IMR-90 (cell line): Measurements from ENCODE around the gene ARHGEF18. TPM values are rescaled to one million over a fixed set of nuclear protein-coding genes. Genes with fewer than 3 reads are reported as not detected.

Source experiments
- ATAC-seq: fragments of 200-7000 bp; cut with Tn5 transposase; 2 replicates; pipeline ENCODE4 v1.9.1; 2020; ENCODE audit warnings: low read depth, mild to moderate bottlenecking, moderate library complexity
- BruUV-seq: library from RNA; stranded (reverse); fragments of 400-500 nt; replicated peaks from 2 replicates; lab custom pipeline; 2021; lab: Mats Ljungman, UMichigan
- CTCF ChIA-PET: fragments of 300-600 bp; formaldehyde crosslinking; extraction: SDS; loops from one replicate; lab custom pipeline; 2021; ENCODE audit warnings: antibody characterized with exemption; lab: Yijun Ruan, JAX
- POLR2A ChIA-PET: fragments of 300-600 bp; sonication (Branson Sonifier 250); formaldehyde crosslinking; loops from one replicate; lab custom pipeline; 2022; ENCODE audit warnings: antibody characterized with exemption; ENCODE audit not compliant: unreplicated experiment; lab: Charles Lee
- DNase-seq: peaks from one replicate; pipeline ENCODE4 v3.0.0; 2013
- H2AFZ ChIP-seq: replicated peaks from 2 replicates; pipeline ENCODE3; 2013; ENCODE audit warnings: low read length, mild to moderate bottlenecking; ENCODE audit not compliant: poor library complexity
- H2AK5ac ChIP-seq: 2 replicates; pipeline ENCODE4 v1.6.1; 2013; ENCODE audit warnings: low read depth, low read length, inconsistent platforms
- H2AK9ac ChIP-seq: replicated peaks from 2 replicates; pipeline ENCODE3; 2013; ENCODE audit warnings: mild to moderate bottlenecking, low read depth, low read length, moderate library complexity; ENCODE audit not compliant: poor library complexity
- H2BK120ac ChIP-seq: 2 replicates; pipeline ENCODE4 v1.6.1; 2013; ENCODE audit warnings: low read depth, low read length, inconsistent platforms
- H2BK15ac ChIP-seq: 3 replicates; pipeline ENCODE4 v1.6.1; 2013; ENCODE audit warnings: low read depth, low read length, inconsistent platforms
- H2BK20ac ChIP-seq: 2 replicates; pipeline ENCODE4 v1.6.1; 2013; ENCODE audit warnings: low read depth, mild to moderate bottlenecking, inconsistent platforms, low read length, moderate library complexity
- H2BK5ac ChIP-seq: 2 replicates; pipeline ENCODE4 v1.6.1; 2013; ENCODE audit warnings: mild to moderate bottlenecking, low read depth, low read length, inconsistent platforms; ENCODE audit not compliant: poor library complexity, severe bottlenecking
- H3K14ac ChIP-seq: replicated peaks from 2 replicates; pipeline ENCODE4 v1.6.1; 2013; ENCODE audit warnings: low read depth, low read length, inconsistent platforms
- H3K18ac ChIP-seq: 2 replicates; pipeline ENCODE4 v1.6.1; 2013; ENCODE audit warnings: low read depth, low read length, control low read depth
- H3K23ac ChIP-seq: 2 replicates; pipeline ENCODE4 v1.6.1; 2013; ENCODE audit warnings: low read depth, low read length, inconsistent platforms
- H3K27ac ChIP-seq: 2 replicates; pipeline ENCODE4 v1.5.1; 2013; ENCODE audit warnings: mild to moderate bottlenecking, control low read depth, low read length; ENCODE audit not compliant: insufficient read depth
- H3K27me3 ChIP-seq: 2 replicates; pipeline ENCODE4 v1.6.1; 2013; ENCODE audit warnings: low read length; ENCODE audit not compliant: control insufficient read depth, insufficient read depth
- H3K36me3 ChIP-seq: 2 replicates; pipeline ENCODE4 v1.6.1; 2013; ENCODE audit warnings: low read length, mixed read lengths; ENCODE audit not compliant: control insufficient read depth, insufficient read depth
- H3K4ac ChIP-seq: 2 replicates; pipeline ENCODE4 v1.6.1; 2013; ENCODE audit warnings: low read depth, low read length, inconsistent platforms
- H3K4me1 ChIP-seq: 2 replicates; pipeline ENCODE4 v1.6.1; 2013; ENCODE audit warnings: low read length, mixed read lengths; ENCODE audit not compliant: control insufficient read depth, insufficient read depth
- H3K4me2 ChIP-seq: 2 replicates; pipeline ENCODE4 v1.6.1; 2013; ENCODE audit warnings: low read depth, mild to moderate bottlenecking, control low read depth, low read length, moderate library complexity
- H3K4me3 ChIP-seq: 2 replicates; pipeline ENCODE4 v1.5.1; 2013; ENCODE audit warnings: low read depth, mild to moderate bottlenecking, control low read depth, low read length, moderate library complexity; ENCODE audit not compliant: insufficient read depth
- H3K56ac ChIP-seq: 2 replicates; pipeline ENCODE4 v1.6.1; 2013; ENCODE audit warnings: low read length, inconsistent platforms; ENCODE audit not compliant: insufficient read depth; ENCODE audit errors: extremely low read depth
- H3K79me1 ChIP-seq, 2 experiments: 2 replicates each; pipeline ENCODE4 v1.6.1; 2013; ENCODE audit warnings: low read length in 2 of 2, inconsistent platforms in 1 of 2, low read depth in 1 of 2
- H3K9ac ChIP-seq: 2 replicates; pipeline ENCODE4 v1.6.1; 2013; ENCODE audit warnings: low read depth, low read length, control low read depth
- H3K9me1 ChIP-seq: 2 replicates; pipeline ENCODE4 v1.6.1; 2013; ENCODE audit warnings: low read length, inconsistent platforms; ENCODE audit not compliant: insufficient read depth
- H3K9me3 ChIP-seq: 2 replicates; pipeline ENCODE4 v1.6.1; 2013; ENCODE audit warnings: low read length; ENCODE audit not compliant: control insufficient read depth, insufficient read depth
- H4K20me1 ChIP-seq: 2 replicates; pipeline ENCODE4 v1.6.1; 2013; ENCODE audit warnings: low read length, inconsistent platforms; ENCODE audit not compliant: insufficient read depth
- H4K5ac ChIP-seq: 2 replicates; pipeline ENCODE4 v1.6.1; 2013; ENCODE audit warnings: mild to moderate bottlenecking, low read depth, low read length, control low read depth
- H4K8ac ChIP-seq, 2 experiments: 2 replicates each; pipeline ENCODE4 v1.6.1; 2013; ENCODE audit warnings: low read depth in 2 of 2, low read length in 2 of 2, control low read depth in 1 of 2, inconsistent platforms in 1 of 2
- H4K91ac ChIP-seq: 2 replicates; pipeline ENCODE4 v1.6.1; 2013; ENCODE audit warnings: low read depth, low read length, inconsistent platforms; ENCODE audit not compliant: insufficient read depth
- BHLHE40 ChIP-seq: fragments of 150-350 bp; IDR thresholded peaks from 2 replicates; pipeline ENCODE4 v1.6.1; 2016; ENCODE audit warnings: mild to moderate bottlenecking, low read depth, low read length
- MAFK ChIP-seq: IDR thresholded peaks from 2 replicates; pipeline ENCODE4 v1.6.1; 2012; ENCODE audit warnings: low read depth, low read length, improper control_type of control experiment
- WGBS, 2 experiments: methylation state at CpG; one replicate each; pipeline versions ENCODE4 v1.1.5 to v1.1.7; 2013; ENCODE audit warnings: missing lambda C conversion rate in 2 of 2; ENCODE audit not compliant: insufficient read length in 1 of 2; ENCODE audit errors: extremely low coverage in 2 of 2; 5-methylcytosine and 5-hydroxymethylcytosine counted together
- dilution Hi-C: fragments of 300-500 bp; cut with HindIII; formaldehyde crosslinking; loops from one replicate; pipeline ENCODE4 v1.14.3; 2018; ENCODE audit warnings: low sequenced_read_pairs; ENCODE audit not compliant: unreplicated experiment
- in situ Hi-C: fragments of 300-500 bp; cut with MboI; formaldehyde crosslinking; loops from 3 replicates; pipeline ENCODE4 v1.14.3; 2019; ENCODE audit warnings: low sequenced_read_pairs, inconsistent platforms, mixed read lengths
- intact Hi-C: fragments of 100-400 bp; cut with micrococcal nuclease; formaldehyde crosslinking; loops from 2 replicates; pipeline ENCODE4 v1.10.0; 2022
- polyA plus RNA-seq, 3 experiments: library from polyadenylated mRNA; depleted of rRNA; stranded (reverse); fragments of >200 nt; gene quantifications; 2 replicates each; pipeline ENCODE4 v1.2.3, GENCODE V29; 2012; ENCODE audit warnings: low replicate concordance in 1 of 3
- total RNA-seq: library from RNA; depleted of rRNA; stranded (reverse); fragments of >200 nt; gene quantifications from 2 replicates; pipeline ENCODE4 v1.2.3, GENCODE V29; 2012

Gene ARHGEF18
- total and polyA plus RNA-seq, 2 of the 4 experiments (the other 2 are of a cell fraction), result 11.6 to 12.4 TPM

DNA sequence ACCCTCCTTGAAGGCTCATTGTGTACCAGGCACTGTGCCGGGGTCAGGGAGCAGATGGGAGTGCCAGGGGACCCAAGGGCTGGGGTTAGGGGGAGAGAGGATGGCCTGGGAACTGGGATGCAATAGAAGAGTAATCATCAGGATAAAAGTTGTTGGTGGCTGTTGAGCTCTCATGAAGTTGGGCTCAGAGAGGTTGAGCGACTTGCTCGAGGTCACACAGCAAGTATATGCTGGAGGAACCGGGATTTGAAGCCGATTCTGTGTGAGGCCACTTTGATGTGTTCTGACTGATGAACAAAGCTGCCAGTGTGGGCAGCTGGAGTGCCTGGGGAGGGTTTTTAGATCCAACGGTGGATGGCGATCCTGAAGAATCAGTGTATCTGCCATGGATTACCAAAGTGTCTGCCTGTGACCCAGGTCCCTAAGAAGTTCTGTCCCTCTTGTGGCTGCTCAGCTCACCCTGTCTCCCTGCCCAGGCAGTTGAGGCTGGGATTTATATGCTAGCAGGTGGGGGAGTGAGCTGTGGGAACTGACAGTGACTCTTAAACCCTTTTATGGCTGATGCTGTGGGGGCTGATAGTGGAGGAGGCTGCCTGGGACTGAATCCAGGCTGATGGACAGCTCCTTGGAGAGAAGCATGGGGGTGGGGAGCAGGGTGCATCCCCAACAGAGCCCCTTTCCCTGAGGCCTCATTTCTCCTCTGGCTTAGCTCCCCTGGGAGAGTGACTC lies 8.3 kb downstream of the ARHGEF18 start:
- dilution Hi-C loops (no loop called here), in situ Hi-C loops (no loop called here)
- POLR2A ChIA-PET, result no interaction called here

More for the DNA sequence above, 8.3 kb downstream of the ARHGEF18 start:
- Histone ChIP-seq H4K8ac (no peak overlapping the region), H3K27me3 (no peaks in the 10 kb centered on the region; the same call in 1 of the 2 replicates), H3K36me3 (no peaks in the 10 kb centered on the region), H3K9ac (no peak overlapping the region), H3K4me3 (no peak overlapping the region), H4K5ac (no peak overlapping the region), H3K23ac (no peak overlapping the region), H2BK20ac (no peak overlapping the region), H4K91ac (no peak overlapping the region), H4K20me1 (no peaks in the 10 kb centered on the region), H3K9me3 (peaks cover 1% of the 10 kb centered on the region), H2AK5ac (no peak overlapping the region), H3K18ac (no peak overlapping the region), H2AFZ (no peak overlapping the region), H3K27ac (no peak overlapping the region), H2BK5ac (no peak overlapping the region), H2BK120ac (no peak overlapping the region), H3K9me1 (no peaks in the 10 kb centered on the region), H3K79me1 (no peaks in the 10 kb centered on the region), H3K4me2 (no peak overlapping the region), H3K4ac (no peak overlapping the region), H2AK9ac (no peak overlapping the region), H3K56ac (no peak overlapping the region), H3K4me1 (no peaks in the 10 kb centered on the region), H2BK15ac (no peak overlapping the region), H3K14ac (no peak overlapping the region)
- no TSS peak for BruUV-seq
- no CpG with 5 or more reads among the region's 7 CpGs for WGBS, 2 experiments
- ATAC-seq (no peak), DNase-seq (no peak)
- CTCF ChIA-PET, result no interaction called here
- intact Hi-C loops, result no loop called here
- no peak for TF ChIP-seq BHLHE40
- no peak for TF ChIP-seq MAFK
